HG03060 (cell line): ENCODE data around the gene SPTBN1.

Experiments
- ATAC-seq: cut with Tn5 transposase; IDR thresholded peaks from one replicate; pipeline ENCODE4 v1.9.1; 2021; ENCODE audit warnings: low read depth, moderate number of reproducible peaks; ENCODE audit not compliant: unreplicated experiment

Gene SPTBN1

DNA sequence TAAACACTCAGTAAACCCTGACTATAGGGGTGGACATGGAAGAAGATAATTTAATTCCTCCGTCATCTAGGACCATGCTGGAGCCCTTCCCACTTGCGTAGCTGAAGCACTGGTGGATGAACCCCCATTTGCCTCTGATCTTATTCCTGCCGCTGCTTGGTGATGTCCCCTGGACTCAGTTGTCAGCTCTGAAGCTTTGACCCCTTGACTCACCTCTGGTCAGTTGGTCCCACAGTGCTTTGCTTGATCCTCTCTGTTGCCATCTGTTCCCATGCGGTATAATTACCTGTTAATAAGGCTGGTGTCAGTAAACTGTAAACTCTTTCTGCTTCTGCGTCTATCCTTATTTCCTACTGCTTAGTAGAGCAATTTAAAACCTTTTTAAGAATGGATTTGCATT, 126.9 kb downstream of the SPTBN1 start:
- no peak for ATAC-seq

DNA sequence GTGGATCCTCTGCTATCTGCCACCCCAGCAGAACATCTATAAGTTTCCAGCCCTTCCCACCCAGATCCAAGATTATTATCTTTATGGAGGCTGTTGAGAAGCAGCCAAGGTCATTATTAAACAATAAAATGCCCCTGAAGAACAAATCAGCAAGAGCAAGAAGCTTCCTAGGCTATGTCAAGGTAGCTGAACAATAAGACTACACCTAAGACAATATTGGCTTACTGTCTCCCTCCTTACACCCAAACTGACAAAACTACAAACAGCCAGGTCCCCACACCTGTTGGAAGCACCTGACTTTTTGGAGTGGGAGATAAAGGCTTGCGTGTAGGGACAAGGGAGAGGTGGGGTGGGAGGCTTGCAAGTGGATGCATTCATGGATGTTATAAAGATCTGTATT, 128.5 kb downstream of the SPTBN1 start:
- ATAC-seq = no peak

DNA sequence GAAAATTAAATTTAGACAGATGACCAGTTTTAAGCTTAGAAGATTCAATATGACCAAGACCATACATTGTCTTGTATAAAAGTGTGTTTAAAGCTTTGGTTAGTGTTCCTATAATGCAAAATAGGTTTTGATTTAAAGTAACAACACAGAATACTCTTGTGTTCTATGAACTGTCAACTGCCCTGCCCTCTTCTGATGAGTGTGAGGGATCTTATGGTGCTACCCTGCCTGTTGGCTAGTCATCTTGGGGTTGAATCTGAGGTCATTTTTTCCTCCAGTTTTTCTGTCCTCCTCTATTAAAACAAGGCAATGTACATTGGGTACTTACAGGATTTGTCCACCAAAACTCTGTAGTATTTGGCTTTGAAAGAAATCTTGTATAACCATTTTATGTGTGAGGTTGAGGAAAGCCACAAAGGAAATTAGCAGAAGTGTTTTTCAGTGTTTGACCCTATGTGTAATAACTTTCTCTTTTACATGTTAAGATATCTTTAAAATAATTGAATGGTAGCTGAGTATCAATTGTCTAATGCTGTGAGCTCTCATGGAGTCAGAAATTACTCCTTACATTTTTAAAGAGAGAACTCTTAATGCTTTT, 129.1 kb downstream of the SPTBN1 start:
- ATAC-seq = no peak

- no peak for ATAC-seq
These were observed 129.9 kb downstream of the SPTBN1 start for GRCh38 chr2:54586062-54586461.

DNA sequence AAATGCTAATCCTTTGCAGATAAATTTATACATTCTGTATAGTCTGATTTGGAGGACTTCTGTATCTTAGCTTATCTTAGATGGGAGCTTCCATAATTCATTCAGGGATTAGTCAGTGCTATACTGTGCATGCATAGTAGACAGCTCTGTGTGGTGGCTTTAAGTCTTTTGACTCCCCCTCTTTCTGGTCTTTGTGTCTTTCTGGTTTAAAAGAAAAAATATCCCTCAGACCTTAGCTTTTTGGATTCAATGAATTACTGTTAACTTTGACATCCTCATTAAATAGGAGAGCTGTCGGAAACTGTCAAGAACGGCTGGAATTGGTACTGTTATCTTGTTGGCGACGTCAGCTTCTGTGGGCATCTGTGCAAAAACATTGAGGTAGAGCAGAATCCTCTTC, 130.4 kb downstream of the SPTBN1 start:
- ATAC-seq = no peak

DNA sequence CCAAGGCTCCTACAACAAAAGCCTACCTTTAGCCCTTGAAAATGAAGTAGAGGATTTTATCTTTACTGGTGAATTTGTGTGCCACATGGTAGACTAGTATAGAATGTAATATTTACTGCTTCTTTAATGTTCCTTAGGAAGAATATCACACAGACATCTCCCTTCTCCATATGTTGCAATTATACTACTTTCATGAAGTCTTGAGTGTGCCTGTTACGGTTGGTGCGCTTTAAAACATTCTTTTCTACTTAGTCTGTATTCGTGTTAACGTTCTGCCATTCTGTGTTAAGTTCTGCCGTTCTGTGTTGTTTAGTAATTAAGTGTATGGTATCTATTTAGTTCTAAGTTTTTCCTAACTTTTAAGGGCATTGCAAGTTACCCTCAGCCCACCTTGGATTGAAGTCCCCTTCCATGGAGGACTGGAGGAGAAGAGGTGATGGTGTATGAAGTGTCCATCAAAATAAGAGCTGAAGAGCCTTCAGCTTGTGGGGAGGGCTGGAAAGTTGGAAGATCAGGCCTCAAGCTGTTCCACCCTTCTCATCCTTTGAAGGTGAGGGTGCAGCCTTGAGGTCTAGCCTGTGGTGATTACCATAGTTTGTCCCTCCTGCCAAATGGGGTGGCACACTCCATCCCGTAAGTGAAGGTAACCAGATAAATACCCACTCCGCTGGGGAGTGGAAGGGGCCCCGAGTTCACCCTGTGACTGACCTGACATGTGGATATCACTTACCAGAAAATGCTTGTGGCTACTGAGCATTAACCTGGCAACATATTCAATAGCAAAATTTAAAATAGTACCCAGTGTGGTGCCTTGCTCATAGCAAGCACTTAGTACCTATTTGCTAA, 131.3 kb downstream of the SPTBN1 start:
- ATAC-seq = no peak

DNA sequence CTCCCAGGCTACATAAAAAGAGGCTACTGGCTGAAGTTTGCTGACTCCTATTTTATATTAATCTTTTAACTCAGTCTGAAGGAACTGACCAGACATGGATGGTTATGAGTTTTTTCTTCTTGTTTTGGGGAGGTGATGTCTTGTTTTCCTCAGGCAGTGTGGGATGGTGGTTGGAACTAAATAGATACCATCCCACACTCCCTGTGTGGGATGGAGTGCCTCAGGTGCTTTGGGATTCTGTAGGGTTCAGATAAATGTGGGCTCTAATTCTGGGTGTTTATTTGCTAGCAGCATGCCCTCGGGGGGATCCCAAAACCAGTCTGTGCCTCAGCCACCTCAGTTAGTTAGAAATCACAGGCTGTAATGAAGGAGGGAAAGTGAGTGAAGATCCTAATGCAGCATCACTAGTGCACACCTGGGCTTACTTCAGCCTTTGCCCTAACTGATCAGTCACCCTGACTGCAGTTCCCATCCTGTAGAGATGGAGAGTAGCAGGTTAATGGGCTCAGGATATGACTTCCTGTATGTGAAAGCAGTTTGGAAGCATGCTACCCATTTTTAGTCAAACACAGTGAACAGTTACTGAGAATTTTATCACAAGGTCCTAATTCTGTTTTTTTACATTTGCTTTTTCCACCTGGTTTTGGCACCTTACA, 132.2 kb downstream of the SPTBN1 start:
- no peak for ATAC-seq

DNA sequence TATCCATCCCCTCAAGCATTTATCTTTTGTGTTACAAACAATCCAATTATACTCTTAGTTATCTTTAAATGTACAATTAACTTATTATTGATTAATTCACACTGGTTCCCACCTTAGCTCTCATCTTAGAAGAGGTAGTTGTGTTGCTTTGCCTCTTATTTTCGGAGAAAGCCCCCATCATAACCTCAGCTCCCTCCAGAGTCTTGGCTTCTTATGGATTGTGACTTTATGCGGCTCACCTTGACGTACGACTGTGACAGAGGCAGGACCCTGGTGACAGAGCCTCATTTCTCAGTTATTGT, 132.9 kb downstream of the SPTBN1 start:
- ATAC-seq = no peak

DNA sequence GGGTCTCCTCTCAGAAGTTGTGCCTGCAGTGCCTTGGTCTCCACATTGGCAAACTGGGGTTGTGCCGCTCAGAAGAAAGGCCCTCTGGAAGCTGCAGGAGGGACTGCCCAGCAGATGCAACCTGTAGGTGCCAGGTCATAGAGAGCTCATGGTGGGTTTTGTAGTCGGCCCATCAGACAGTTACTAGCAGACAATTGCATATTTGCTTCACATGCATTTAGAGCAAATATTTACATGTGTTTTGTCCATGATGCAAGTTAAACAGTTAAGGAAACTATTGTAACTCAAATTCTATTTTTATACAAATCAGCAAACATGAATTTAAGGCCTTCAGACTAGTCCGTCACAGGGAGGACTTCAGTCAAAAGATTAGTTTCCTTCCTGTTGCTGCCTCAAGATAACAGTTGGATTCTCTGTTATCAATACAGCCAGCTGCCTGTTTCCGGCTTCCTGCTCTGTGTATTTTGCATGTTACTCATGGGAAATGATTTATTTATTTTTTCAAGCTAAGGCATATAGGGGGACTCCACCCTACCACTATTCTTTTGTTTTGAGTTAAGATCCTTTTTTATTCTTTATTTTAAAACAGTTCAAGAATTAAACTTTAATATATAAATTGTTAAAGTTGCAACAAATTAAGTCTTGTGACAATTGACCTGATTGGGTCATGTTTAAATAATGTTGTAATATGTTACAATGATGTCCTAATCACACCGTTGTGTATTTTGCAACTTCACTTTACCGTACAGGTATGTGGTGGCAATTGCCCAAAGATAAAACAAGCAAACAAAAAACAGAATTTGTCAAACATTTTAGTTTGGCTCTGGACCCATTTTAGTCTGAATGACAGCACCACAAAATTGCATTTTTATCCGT, 133.5 kb downstream of the SPTBN1 start:
- ATAC-seq = peak; percentile 33

DNA sequence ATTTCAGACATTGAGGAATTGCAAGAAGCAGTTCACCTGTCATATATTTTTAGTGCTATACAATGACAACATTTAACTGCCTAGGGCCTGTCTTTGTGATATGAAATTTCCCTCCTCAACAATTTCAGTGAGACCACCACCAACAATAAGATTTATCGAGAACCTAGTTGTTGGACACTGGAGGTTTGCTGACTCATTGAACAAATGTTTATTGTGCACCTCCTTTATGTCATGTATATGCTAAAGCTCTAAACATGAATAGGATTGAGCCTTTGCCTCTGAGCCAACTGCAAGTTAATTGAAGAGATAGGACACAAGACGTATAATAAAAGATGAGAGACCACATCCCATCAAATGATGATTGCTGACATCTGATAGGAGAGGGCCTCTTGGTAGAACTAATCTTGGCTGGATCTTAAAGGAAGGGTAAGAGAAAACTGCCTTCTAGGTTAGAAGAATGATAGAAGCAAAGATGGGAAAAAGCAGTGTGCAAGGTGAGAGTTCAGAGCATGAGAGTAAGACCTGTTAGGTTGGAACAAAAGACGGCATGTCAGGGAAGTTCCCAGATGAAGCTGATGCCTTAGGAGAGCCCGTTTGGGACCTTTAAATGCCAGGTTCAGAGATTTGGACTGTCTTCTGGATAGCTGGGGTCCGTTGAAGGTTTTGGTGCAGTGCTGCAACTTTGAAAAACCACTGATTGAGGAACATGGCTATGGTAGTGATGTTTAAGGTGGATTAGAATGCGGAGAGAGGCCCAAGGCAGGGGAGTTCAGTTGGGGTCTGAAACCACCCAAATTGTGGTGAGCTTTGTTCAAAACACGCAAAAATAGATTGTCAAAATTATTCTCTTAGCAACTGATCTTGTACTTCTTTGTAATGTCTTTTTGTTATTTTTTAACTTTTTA, 134.3 kb downstream of the SPTBN1 start:
- ATAC-seq = no peak

DNA sequence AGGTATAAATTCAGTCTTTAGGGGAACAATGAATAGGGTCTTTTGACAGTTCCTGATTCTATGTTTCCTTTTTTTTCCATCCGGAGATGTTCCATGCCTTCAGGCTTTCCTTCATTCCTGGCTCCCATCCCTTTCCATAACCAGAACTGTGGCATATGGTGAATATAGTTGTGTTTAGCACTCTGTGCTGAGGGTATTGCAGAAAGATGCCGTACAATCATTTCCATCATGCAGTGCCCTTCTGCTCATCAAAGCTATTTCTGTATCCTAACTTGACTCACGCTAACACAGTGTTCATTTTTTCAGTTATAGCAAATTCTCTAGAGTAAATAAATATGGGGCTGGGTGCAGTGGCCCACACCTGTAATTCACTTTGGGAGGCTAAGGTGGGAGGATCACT, 135.4 kb downstream of the SPTBN1 start:
- no peak for ATAC-seq

GRCh38 chr2:54593249-54593648, 137.1 kb downstream of the SPTBN1 start:
- ATAC-seq = no peak

GRCh38 chr2:54594048-54594447, 137.9 kb downstream of the SPTBN1 start:
- ATAC-seq = no peak

GRCh38 chr2:54595161-54595803, 139.2 kb downstream of the SPTBN1 start:
- no peak for ATAC-seq

DNA sequence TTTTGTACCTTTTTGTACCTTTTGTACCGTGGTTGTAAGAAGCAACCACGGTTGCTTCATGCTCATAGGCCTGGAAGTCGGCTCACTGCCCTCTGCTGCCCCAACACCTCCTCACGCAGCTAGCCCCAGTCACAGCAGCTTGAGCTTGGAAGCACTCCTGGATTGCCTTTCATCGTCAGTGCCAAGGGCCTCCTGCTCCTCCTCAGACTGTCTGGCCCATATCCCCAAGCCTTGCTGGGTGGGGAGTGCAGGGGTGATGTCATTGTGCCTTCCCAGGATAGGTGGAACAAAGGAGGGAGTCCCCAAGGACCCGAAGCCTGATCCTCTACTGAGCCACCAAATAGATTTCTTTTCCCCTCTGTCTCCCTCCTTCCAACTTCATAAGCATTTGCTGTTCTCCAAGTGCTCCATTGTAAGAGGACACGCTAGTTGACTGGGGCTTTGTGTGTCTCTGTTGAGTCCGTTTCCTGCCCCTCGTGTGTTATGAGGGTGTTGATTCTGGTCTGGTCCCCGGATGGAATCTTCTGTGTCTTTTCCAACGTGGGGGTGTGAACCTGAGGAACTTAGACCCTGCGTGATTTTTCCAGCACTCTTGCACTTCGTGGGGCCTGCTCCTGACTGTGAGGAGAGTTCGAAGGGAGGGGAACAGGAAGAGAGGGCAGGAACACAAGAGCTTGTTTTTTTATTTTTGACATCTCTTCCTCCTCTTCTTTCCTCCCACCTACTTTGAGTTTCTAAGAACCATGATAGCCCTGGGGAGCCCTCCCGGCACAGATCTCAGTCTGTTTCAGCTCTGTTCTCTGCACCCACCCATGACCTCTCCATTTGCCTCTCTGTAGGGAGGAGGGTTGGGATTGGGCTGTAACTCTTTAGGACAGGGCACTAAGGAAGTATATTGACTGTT, 140.1 kb downstream of the SPTBN1 start:
- no peak for ATAC-seq

GRCh38 chr2:54597153-54597848, 141.2 kb downstream of the SPTBN1 start:
- ATAC-seq = peak; percentile 50

DNA sequence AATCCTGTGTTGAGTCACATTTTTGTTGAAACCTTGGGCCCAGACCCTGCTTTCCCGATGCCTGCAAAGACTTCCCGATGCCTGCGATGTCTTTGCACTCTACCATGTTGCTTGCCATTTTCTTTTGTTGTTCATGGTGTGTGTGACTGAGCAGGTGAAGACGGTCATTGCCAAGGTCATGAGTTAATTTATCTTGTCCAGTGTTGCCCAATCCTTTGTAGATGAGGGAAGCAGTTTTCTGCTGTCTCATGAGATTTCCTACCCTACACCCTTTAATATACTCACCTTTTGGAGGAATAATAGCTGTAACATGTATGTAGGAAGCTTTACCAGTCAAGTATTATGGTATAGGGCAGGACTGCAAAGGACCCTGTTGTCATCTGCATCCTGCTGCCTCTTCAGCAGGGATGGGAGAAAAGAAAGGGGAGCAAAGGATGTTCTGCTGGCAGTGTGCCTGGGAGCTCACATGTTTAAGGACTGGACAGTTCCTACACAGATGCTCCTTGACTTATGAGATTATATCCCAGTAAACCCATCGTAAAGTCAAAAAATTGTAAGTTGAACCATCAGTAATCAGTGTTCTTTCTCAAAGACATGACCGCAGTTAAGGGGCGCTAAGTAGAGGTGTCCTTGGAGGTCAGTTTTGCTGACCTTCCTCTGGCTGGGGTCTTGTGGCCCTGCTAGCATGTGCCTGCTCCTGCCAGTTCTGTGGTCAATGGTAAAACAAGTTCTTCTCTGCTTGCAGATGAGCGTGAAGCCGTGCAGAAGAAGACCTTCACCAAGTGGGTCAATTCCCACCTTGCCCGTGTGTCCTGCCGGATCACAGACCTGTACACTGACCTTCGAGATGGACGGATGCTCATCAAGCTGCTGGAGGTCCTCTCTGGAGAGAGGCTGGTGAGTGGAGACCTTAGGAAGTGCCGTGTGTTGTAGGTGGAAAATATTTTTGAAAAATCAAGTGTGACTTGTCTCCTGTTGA, 142.5 kb downstream of the SPTBN1 start:
- ATAC-seq = no peak
